Loucy (cell line): ENCODE data around the gene UVRAG.

Source experiments
- CTCF ChIP-seq: fragments of 200-600 bp; sonication (generic); conservative IDR thresholded peaks from 2 replicates; pipeline ENCODE4 v1.5.1; 2014; ENCODE audit warnings: mild to moderate bottlenecking, antibody characterized with exemption, low read length
- EZH2phosphoT487 ChIP-seq: fragments of 200-600 bp; IDR thresholded peaks from 2 replicates; pipeline ENCODE4 v1.6.1; 2018; ENCODE audit warnings: antibody characterized with exemption, mild to moderate bottlenecking, moderate library complexity, borderline replicate concordance

GRCh38 chr11:76129729-76130128, 314.7 kb downstream of the UVRAG start:
- TF ChIP-seq CTCF, result no peak
- TF ChIP-seq EZH2phosphoT487, result no peak
